ENCODE measurements around the gene SCRN2. TPM values are rescaled to one million over a fixed set of nuclear protein-coding genes. Genes with fewer than 3 reads are reported as not detected.

Gene SCRN2
- total RNA-seq, 1 experiment from 2014 or later = 47.9 TPM

GRCh38 chr17:47883589-47884426 is 42.7 kb upstream of the SCRN2 start:
- Histone ChIP-seq H3K36me3 (ENCODE audit: low read depth, low read length) (no peaks in the 10 kb centered on the region), H2AFZ (ENCODE audit: low read length) (no peak overlapping the region), H3K9me2 (replicated peaks; ENCODE audit: low read length) (no peaks in the 10 kb centered on the region), H3K9me3 (ENCODE audit: low read length) (no peaks in the 10 kb centered on the region), H3K27me3 (ENCODE audit: low read length) (no peaks in the 10 kb centered on the region), H4K20me1 (ENCODE audit: low read length) (no peaks in the 10 kb centered on the region), H3K9ac (ENCODE audit: low read length) (no peak overlapping the region), H3F3A (ENCODE audit: low read length, unreplicated experiment) (no peaks in the 10 kb centered on the region), H3K79me2 (ENCODE audit: low read length) (no peaks in the 10 kb centered on the region), H3K4me1 (ENCODE audit: insufficient read depth, low read length) (no peaks in the 10 kb centered on the region), H3K27ac (ENCODE audit: low read length) (no peak overlapping the region), H3K4me3 (ENCODE audit: low read length) (no peak overlapping the region), H3K4me2 (ENCODE audit: low read length) (no peak overlapping the region)
- BruUV-seq (replicated peaks) = no TSS peak
- ATAC-seq = no peak
- intact Hi-C loops (cut with micrococcal nuclease) = no loop called here
- TF ChIP-seq EZH2 (IDR thresholded peaks at IDR 0.05; ENCODE audit: low read length, unreplicated experiment) = no peak
- TF ChIP-seq CTCF (conservative IDR thresholded peaks at IDR 0.05; ENCODE audit: low read depth, low read length) = no peak
- TF ChIP-seq EZH2phosphoT487 (IDR thresholded peaks at IDR 0.05; ENCODE audit: borderline replicate concordance, low read length) = no peak
- POLR2A ChIA-PET (ENCODE audit: unreplicated experiment) = no interaction called here
- DNase-seq = no peak
- CTCF ChIA-PET = no interaction called here

GRCh38 chr17:47882695-47883588 is 41.9 kb upstream of the SCRN2 start:
- H3K9ac ChIP-seq (ENCODE audit: low read length) = no peak overlapping the region
- no peaks in the 10 kb centered on the region for H3K9me2 ChIP-seq (replicated peaks; ENCODE audit: low read length)
- POLR2A ChIA-PET (ENCODE audit: unreplicated experiment) = no interaction called here
- TF ChIP-seq CTCF (conservative IDR thresholded peaks at IDR 0.05; ENCODE audit: low read depth, low read length) = no peak
- TF ChIP-seq EZH2 (IDR thresholded peaks at IDR 0.05; ENCODE audit: low read length, unreplicated experiment) = no peak
- no peak for TF ChIP-seq EZH2phosphoT487 (IDR thresholded peaks at IDR 0.05; ENCODE audit: borderline replicate concordance, low read length)
- no peaks in the 10 kb centered on the region for H3F3A ChIP-seq (ENCODE audit: low read length, unreplicated experiment)
- no peaks in the 10 kb centered on the region for H4K20me1 ChIP-seq (ENCODE audit: low read length)
- H3K9me3 ChIP-seq (ENCODE audit: low read length) = no peaks in the 10 kb centered on the region
- H3K36me3 ChIP-seq (ENCODE audit: low read depth, low read length) = no peaks in the 10 kb centered on the region
- H3K4me3 ChIP-seq (ENCODE audit: low read length) = no peak overlapping the region
- intact Hi-C loops (cut with micrococcal nuclease) = no loop called here
- no peaks in the 10 kb centered on the region for H3K27me3 ChIP-seq (ENCODE audit: low read length)
- ATAC-seq (no peak), DNase-seq (no peak)
- no TSS peak for BruUV-seq (replicated peaks)
- no peak overlapping the region for H2AFZ ChIP-seq (ENCODE audit: low read length)
- H3K27ac ChIP-seq (ENCODE audit: low read length) = no peak overlapping the region
- H3K4me1 ChIP-seq (ENCODE audit: insufficient read depth, low read length) = no peaks in the 10 kb centered on the region
- H3K79me2 ChIP-seq (ENCODE audit: low read length) = no peaks in the 10 kb centered on the region
- no peak overlapping the region for H3K4me2 ChIP-seq (ENCODE audit: low read length)
- CTCF ChIA-PET = interaction anchor here (0.5 kb wide), 1 partner anchor 288 kb away, joined by 3 read pairs; no protein-coding TSS in a partner anchor

Measured in PC-3 (cell line).